Hepatocyte (in vitro differentiated cells): Measurements from ENCODE around the gene DHRS9.

Source experiments
- EZH2 ChIP-seq: fragments of 200-600 bp; sonication (generic); IDR thresholded peaks from 2 replicates; pipeline ENCODE4 v1.6.1; 2016; ENCODE audit warnings: antibody characterized with exemption, mild to moderate bottlenecking, borderline replicate concordance
- EZH2phosphoT487 ChIP-seq: fragments of 200-600 bp; sonication (generic); IDR thresholded peaks from one replicate; pipeline ENCODE4 v1.6.1; 2018; ENCODE audit warnings: antibody characterized with exemption, mild to moderate bottlenecking, low read depth, moderate library complexity; ENCODE audit not compliant: unreplicated experiment, severe bottlenecking
- TF ChIP-seq, protein P1 (sequence below): fragments of 200-600 bp; sonication (generic); IDR thresholded peaks from 2 replicates; pipeline ENCODE4 v1.5.1; 2016; ENCODE audit warnings: antibody characterized with exemption, mild to moderate bottlenecking; ENCODE audit not compliant: poor library complexity

DNA sequence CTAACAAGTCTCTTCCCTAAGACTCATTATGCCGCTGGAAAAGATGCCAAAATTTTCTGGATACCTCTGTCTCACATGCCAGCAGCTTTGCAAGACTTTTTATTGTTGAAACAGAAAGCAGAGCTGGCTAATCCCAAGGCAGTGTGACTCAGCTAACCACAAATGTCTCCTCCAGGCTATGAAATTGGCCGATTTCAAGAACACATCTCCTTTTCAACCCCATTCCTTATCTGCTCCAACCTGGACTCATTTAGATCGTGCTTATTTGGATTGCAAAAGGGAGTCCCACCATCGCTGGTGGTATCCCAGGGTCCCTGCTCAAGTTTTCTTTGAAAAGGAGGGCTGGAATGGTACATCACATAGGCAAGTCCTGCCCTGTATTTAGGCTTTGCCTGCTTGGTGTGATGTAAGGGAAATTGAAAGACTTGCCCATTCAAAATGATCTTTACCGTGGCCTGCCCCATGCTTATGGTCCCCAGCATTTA lies 26.3 kb downstream of the DHRS9 start:
- TF ChIP-seq, protein P1, sequence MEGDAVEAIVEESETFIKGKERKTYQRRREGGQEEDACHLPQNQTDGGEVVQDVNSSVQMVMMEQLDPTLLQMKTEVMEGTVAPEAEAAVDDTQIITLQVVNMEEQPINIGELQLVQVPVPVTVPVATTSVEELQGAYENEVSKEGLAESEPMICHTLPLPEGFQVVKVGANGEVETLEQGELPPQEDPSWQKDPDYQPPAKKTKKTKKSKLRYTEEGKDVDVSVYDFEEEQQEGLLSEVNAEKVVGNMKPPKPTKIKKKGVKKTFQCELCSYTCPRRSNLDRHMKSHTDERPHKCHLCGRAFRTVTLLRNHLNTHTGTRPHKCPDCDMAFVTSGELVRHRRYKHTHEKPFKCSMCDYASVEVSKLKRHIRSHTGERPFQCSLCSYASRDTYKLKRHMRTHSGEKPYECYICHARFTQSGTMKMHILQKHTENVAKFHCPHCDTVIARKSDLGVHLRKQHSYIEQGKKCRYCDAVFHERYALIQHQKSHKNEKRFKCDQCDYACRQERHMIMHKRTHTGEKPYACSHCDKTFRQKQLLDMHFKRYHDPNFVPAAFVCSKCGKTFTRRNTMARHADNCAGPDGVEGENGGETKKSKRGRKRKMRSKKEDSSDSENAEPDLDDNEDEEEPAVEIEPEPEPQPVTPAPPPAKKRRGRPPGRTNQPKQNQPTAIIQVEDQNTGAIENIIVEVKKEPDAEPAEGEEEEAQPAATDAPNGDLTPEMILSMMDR: no peak
- TF ChIP-seq EZH2 (no peak), EZH2phosphoT487 (no peak)
